ENCODE measurements around the gene VLDLR.

Gene VLDLR

GRCh38 chr9:2655411-2655901 lies 33.9 kb downstream of the VLDLR start:
- Histone ChIP-seq H2BK15ac (ENCODE audit: low read depth, poor library complexity, severe bottlenecking) (no peak overlapping the region), H3K27ac (ENCODE audit: low read length, poor library complexity, severe bottlenecking) (peak overlapping the region; percentile 10), H3K18ac (ENCODE audit: low read depth in 1 of 2, low read length in 2 of 2) (no peak overlapping the region), H3K4me2 (ENCODE audit: low read length, poor library complexity, severe bottlenecking) (no peak overlapping the region), H3K4me1 (ENCODE audit: control insufficient read depth, insufficient read depth, low read depth, low read length) (no peaks in the 10 kb centered on the region), H3K79me1 (replicated peaks; ENCODE audit: low read length, poor library complexity, severe bottlenecking) (no peaks in the 10 kb centered on the region), H2AFZ (ENCODE audit: low read depth, low read length) (no peak overlapping the region), H3K9me3 (ENCODE audit: control insufficient read depth, low read length) (no peaks in the 10 kb centered on the region), H2AK5ac (ENCODE audit: low read length, severe bottlenecking) (no peak overlapping the region), H4K91ac (ENCODE audit: low read length) (no peak overlapping the region), H2BK12ac (ENCODE audit: low read length in 2 of 2) (no peak overlapping the region), H3K36me3 (ENCODE audit: control insufficient read depth in 1 of 2, insufficient read depth in 2 of 2, low read depth in 1 of 2, low read length in 2 of 2) (peaks cover 0 to 25% of the 10 kb centered on the region in 2 experiments), H3K27me3 (ENCODE audit: control insufficient read depth in 1 of 2, insufficient read depth in 1 of 2, low read length in 2 of 2) (no peaks in the 10 kb centered on the region), H3K14ac (ENCODE audit: low read length in 2 of 2) (no peak overlapping the region), H3K9ac (ENCODE audit: low read length) (peak overlapping the region; percentile 30), H4K8ac (ENCODE audit: low read length) (no peak overlapping the region), H2BK120ac (ENCODE audit: low read depth, low read length) (no peak overlapping the region), H2BK5ac (ENCODE audit: low read depth, low read length, poor library complexity, severe bottlenecking) (no peak overlapping the region), H3K23ac (ENCODE audit: low read length in 2 of 2) (no peak overlapping the region), H3K4me3 (ENCODE audit: insufficient read depth in 1 of 2, low read depth in 1 of 2, low read length in 2 of 2) (no peak overlapping the region), H3K4ac (ENCODE audit: low read depth in 1 of 2, low read length in 2 of 2) (no peak overlapping the region)
- DNase-seq, result peak; percentile 84
- 0% methylated on average over 3 of the region's 3 CpGs for WGBS

GRCh38 chr9:2657427-2657826 lies 35.8 kb downstream of the VLDLR start:
- Histone ChIP-seq H2BK12ac (ENCODE audit: low read length in 2 of 2) (no peak overlapping the region), H3K4me3 (ENCODE audit: insufficient read depth in 1 of 2, low read depth in 1 of 2, low read length in 2 of 2) (no peak overlapping the region), H3K23ac (ENCODE audit: low read length in 2 of 2) (no peak overlapping the region), H3K4me2 (ENCODE audit: low read length, poor library complexity, severe bottlenecking) (no peak overlapping the region), H2BK5ac (ENCODE audit: low read depth, low read length, poor library complexity, severe bottlenecking) (no peak overlapping the region), H2AFZ (ENCODE audit: low read depth, low read length) (no peak overlapping the region), H4K8ac (ENCODE audit: low read length) (no peak overlapping the region), H3K9me3 (ENCODE audit: control insufficient read depth, low read length) (no peaks in the 10 kb centered on the region), H3K14ac (ENCODE audit: low read length in 2 of 2) (no peak overlapping the region), H3K4me1 (ENCODE audit: control insufficient read depth, insufficient read depth, low read depth, low read length) (no peaks in the 10 kb centered on the region), H3K79me1 (replicated peaks; ENCODE audit: low read length, poor library complexity, severe bottlenecking) (no peaks in the 10 kb centered on the region), H2BK15ac (ENCODE audit: low read depth, poor library complexity, severe bottlenecking) (no peak overlapping the region), H3K9ac (ENCODE audit: low read length) (no peak overlapping the region), H2BK120ac (ENCODE audit: low read depth, low read length) (no peak overlapping the region), H3K27ac (ENCODE audit: low read length, poor library complexity, severe bottlenecking) (no peak overlapping the region), H4K91ac (ENCODE audit: low read length) (no peak overlapping the region), H3K36me3 (ENCODE audit: control insufficient read depth in 1 of 2, insufficient read depth in 2 of 2, low read depth in 1 of 2, low read length in 2 of 2) (peaks cover 0 to 13% of the 10 kb centered on the region in 2 experiments), H3K27me3 (ENCODE audit: control insufficient read depth in 1 of 2, insufficient read depth in 1 of 2, low read length in 2 of 2) (peaks cover 0 to 3% of the 10 kb centered on the region in 2 experiments), H3K18ac (ENCODE audit: low read depth in 1 of 2, low read length in 2 of 2) (no peak overlapping the region), H3K4ac (ENCODE audit: low read depth in 1 of 2, low read length in 2 of 2) (no peak overlapping the region), H2AK5ac (ENCODE audit: low read length, severe bottlenecking) (no peak overlapping the region)
- 98% methylated on average over 5 of the region's 9 CpGs for WGBS
- DNase-seq, result no peak

DNA sequence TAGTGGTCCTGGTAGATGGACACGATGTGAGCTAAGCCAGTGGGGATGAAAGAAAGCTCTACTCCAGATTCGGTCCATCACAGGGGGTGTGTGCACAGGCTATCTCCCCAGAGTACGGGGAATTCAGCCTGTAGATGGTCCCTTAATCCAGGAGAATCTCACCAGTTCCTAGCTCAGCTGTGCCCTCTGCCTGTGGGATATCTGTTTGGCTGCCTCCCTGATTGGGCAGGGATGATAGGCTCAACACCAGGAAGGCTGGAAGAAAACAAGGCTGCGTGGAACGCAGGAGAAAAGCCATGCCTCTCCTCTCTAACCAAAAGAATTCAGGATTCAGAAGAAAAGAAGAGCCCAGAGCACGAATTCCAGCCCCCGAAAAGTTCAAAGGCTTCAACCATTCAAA lies 40.9 kb downstream of the VLDLR start:
- Histone ChIP-seq H3K18ac (ENCODE audit: low read depth in 1 of 2, low read length in 2 of 2) (no peak overlapping the region), H3K23ac (ENCODE audit: low read length in 2 of 2) (no peak overlapping the region), H3K4me2 (ENCODE audit: low read length, poor library complexity, severe bottlenecking) (no peak overlapping the region), H3K4me3 (ENCODE audit: insufficient read depth in 1 of 2, low read depth in 1 of 2, low read length in 2 of 2) (no peak overlapping the region), H2BK5ac (ENCODE audit: low read depth, low read length, poor library complexity, severe bottlenecking) (no peak overlapping the region), H3K79me1 (replicated peaks; ENCODE audit: low read length, poor library complexity, severe bottlenecking) (no peaks in the 10 kb centered on the region), H3K4me1 (ENCODE audit: control insufficient read depth, insufficient read depth, low read depth, low read length) (no peaks in the 10 kb centered on the region), H2BK120ac (ENCODE audit: low read depth, low read length) (no peak overlapping the region), H2BK15ac (ENCODE audit: low read depth, poor library complexity, severe bottlenecking) (no peak overlapping the region), H3K27ac (ENCODE audit: low read length, poor library complexity, severe bottlenecking) (no peak overlapping the region), H2AK5ac (ENCODE audit: low read length, severe bottlenecking) (no peak overlapping the region), H3K4ac (ENCODE audit: low read depth in 1 of 2, low read length in 2 of 2) (no peak overlapping the region), H3K9ac (ENCODE audit: low read length) (no peak overlapping the region), H3K14ac (ENCODE audit: low read length in 2 of 2) (no peak overlapping the region), H3K36me3 (ENCODE audit: control insufficient read depth in 1 of 2, insufficient read depth in 2 of 2, low read depth in 1 of 2, low read length in 2 of 2) (no peaks in the 10 kb centered on the region), H3K27me3 (ENCODE audit: control insufficient read depth in 1 of 2, insufficient read depth in 1 of 2, low read length in 2 of 2) (peaks cover 0 to 3% of the 10 kb centered on the region in 2 experiments), H3K9me3 (ENCODE audit: control insufficient read depth, low read length) (no peaks in the 10 kb centered on the region), H4K8ac (ENCODE audit: low read length) (no peak overlapping the region), H2AFZ (ENCODE audit: low read depth, low read length) (no peak overlapping the region), H2BK12ac (ENCODE audit: low read length in 2 of 2) (no peak overlapping the region), H4K91ac (ENCODE audit: low read length) (no peak overlapping the region)
- WGBS, result 88% methylated on average over 6 of the region's 7 CpGs
- DNase-seq, result no peak

DNA sequence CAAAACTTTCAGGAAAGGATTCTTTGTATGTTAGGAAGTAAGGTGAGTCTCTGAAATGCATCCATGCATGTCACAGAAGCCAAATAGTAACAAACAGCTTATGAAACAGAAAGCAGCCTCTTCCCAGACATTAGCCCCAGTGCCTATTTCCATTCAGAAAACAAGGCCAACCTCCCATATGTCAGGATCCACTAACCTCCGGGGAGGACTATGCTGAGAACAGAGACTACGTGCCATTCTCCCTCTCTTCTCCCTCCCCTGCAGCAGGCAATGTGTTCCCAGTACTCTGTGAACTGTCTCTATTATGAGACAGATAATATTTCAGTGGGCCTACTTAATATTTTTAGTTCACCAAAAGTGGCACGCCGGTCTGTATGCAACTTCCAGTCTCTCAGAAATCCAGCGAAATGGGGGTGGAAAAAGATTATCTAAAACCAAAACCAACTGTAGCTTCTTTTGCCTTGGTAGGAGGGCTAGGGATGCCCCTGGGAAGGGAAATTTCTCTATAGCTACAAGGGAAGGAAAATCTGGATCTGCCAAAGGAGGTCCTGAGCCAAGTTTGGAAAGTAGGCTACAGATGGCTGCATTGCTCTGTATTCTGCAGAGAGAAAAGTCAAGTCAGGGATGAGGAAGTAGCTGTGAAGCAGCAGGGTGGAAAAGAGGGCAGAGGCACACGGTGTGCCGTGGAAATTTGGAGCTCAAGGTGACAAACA lies 42.0 kb downstream of the VLDLR start:
- Histone ChIP-seq H3K36me3 (ENCODE audit: control insufficient read depth in 1 of 2, insufficient read depth in 2 of 2, low read depth in 1 of 2, low read length in 2 of 2) (no peaks in the 10 kb centered on the region), H3K79me1 (replicated peaks; ENCODE audit: low read length, poor library complexity, severe bottlenecking) (no peaks in the 10 kb centered on the region), H3K9me3 (ENCODE audit: control insufficient read depth, low read length) (no peaks in the 10 kb centered on the region), H3K23ac (ENCODE audit: low read length in 2 of 2) (no peak overlapping the region), H3K4ac (ENCODE audit: low read depth in 1 of 2, low read length in 2 of 2) (no peak overlapping the region), H3K14ac (ENCODE audit: low read length in 2 of 2) (no peak overlapping the region), H3K27me3 (ENCODE audit: control insufficient read depth in 1 of 2, insufficient read depth in 1 of 2, low read length in 2 of 2) (peaks cover 0 to 3% of the 10 kb centered on the region in 2 experiments), H2BK5ac (ENCODE audit: low read depth, low read length, poor library complexity, severe bottlenecking) (no peak overlapping the region), H4K91ac (ENCODE audit: low read length) (no peak overlapping the region), H2AK5ac (ENCODE audit: low read length, severe bottlenecking) (no peak overlapping the region), H2BK15ac (ENCODE audit: low read depth, poor library complexity, severe bottlenecking) (no peak overlapping the region), H3K4me1 (ENCODE audit: control insufficient read depth, insufficient read depth, low read depth, low read length) (no peaks in the 10 kb centered on the region), H3K27ac (ENCODE audit: low read length, poor library complexity, severe bottlenecking) (no peak overlapping the region), H3K4me3 (ENCODE audit: insufficient read depth in 1 of 2, low read depth in 1 of 2, low read length in 2 of 2) (no peak overlapping the region), H2BK12ac (ENCODE audit: low read length in 2 of 2) (no peak overlapping the region), H4K8ac (ENCODE audit: low read length) (no peak overlapping the region), H3K18ac (ENCODE audit: low read depth in 1 of 2, low read length in 2 of 2) (no peak overlapping the region), H2AFZ (ENCODE audit: low read depth, low read length) (no peak overlapping the region), H3K4me2 (ENCODE audit: low read length, poor library complexity, severe bottlenecking) (no peak overlapping the region), H2BK120ac (ENCODE audit: low read depth, low read length) (no peak overlapping the region), H3K9ac (ENCODE audit: low read length) (no peak overlapping the region)
- WGBS, result 100% methylated on average over 4 of the region's 7 CpGs
- no peak for DNase-seq
